Muscle of leg (tissue), 11 donors: ENCODE data around the gene SLC35A2. TPM values are rescaled to one million over a fixed set of nuclear protein-coding genes. Genes with fewer than 3 reads are reported as not detected.
"Not testable (repeated sequence)": the region's sequence is repeated elsewhere in the genome, so short reads cannot be mapped to it uniquely, and the experiment has no call there.

ENCODE experiments used
- DNase-seq: peaks from one replicate; pipeline ENCODE4 v3.0.0; 2013
- H3K27ac ChIP-seq: one replicate; pipeline ENCODE4 v1.5.1; 2013; ENCODE audit warnings: mild to moderate bottlenecking, low read length, control low read depth
- H3K27me3 ChIP-seq: one replicate; pipeline ENCODE4 v1.6.1; 2013; ENCODE audit warnings: low read length; ENCODE audit not compliant: control insufficient read depth, insufficient read depth
- H3K36me3 ChIP-seq: one replicate; pipeline ENCODE4 v1.6.1; 2013; ENCODE audit warnings: low read length; ENCODE audit not compliant: control insufficient read depth, insufficient read depth
- H3K4me1 ChIP-seq: one replicate; pipeline ENCODE4 v1.6.1; 2013; ENCODE audit warnings: low read length; ENCODE audit not compliant: control insufficient read depth, insufficient read depth
- H3K4me3 ChIP-seq: one replicate; pipeline ENCODE4 v1.5.1; 2013; ENCODE audit warnings: low read length, control low read depth
- H3K9me3 ChIP-seq: replicated peaks from 2 replicates; pipeline ENCODE4 v1.6.1; 2013; ENCODE audit warnings: low read depth, low read length; ENCODE audit not compliant: control insufficient read depth
- WGBS: methylation state at CpG from one replicate; pipeline ENCODE4 v1.1.5; 2013; ENCODE audit warnings: missing lambda C conversion rate; ENCODE audit not compliant: insufficient coverage; 5-methylcytosine and 5-hydroxymethylcytosine counted together
- polyA plus RNA-seq, 8 donors: library from polyadenylated mRNA; unstranded; fragments of 120-200 nt; gene quantifications; one replicate each; pipeline versions ENCODE4 v1.2.1 to v1.2.3, GENCODE V29; 2013; ENCODE audit warnings: inconsistent platforms in 1 of 8, low replicate concordance in 1 of 8; ENCODE audit not compliant: insufficient read length in 8 of 8, insufficient read depth in 1 of 8
- total RNA-seq: library from RNA; stranded (reverse); fragments of 120-200 nt; gene quantifications from one replicate; pipeline ENCODE4 v1.2.4, GENCODE V29; 2013

The SLC35A2 gene
- total and polyA plus RNA-seq, 9 donors = 7.7 to 22.1 (median 16.4) TPM

GRCh38 chrX:48854121-48854804 lies 57.2 kb downstream of the SLC35A2 start:
- H3K36me3 ChIP-seq, H3K27ac ChIP-seq, DNase-seq, H3K9me3 ChIP-seq, H3K27me3 ChIP-seq, H3K4me3 ChIP-seq, H3K4me1 ChIP-seq: not testable (repeated sequence)
- WGBS = 92% methylated on average over 7 of the region's 12 CpGs

- H3K4me1 ChIP-seq, DNase-seq, H3K9me3 ChIP-seq, H3K27me3 ChIP-seq, H3K27ac ChIP-seq, H3K4me3 ChIP-seq, H3K36me3 ChIP-seq: not testable (repeated sequence)
Observed at GRCh38 chrX:48853494-48853893, 58.0 kb downstream of the SLC35A2 start.

Other genes starting within 250 kb of the SLC35A2 start
- gene WAS, start 227.8 kb downstream of the SLC35A2 start, total RNA-seq = 2.1 TPM
- gene WAS, start 227.8 kb downstream of the SLC35A2 start, polyA plus RNA-seq = 1 to 10 TPM; 3.3 to 5.9 (median 4.1) TPM
- 3.1 TPM for gene SUV39H1, start 214.9 kb downstream of the SLC35A2 start, total RNA-seq
- 1 to 10 TPM; 4.0 to 5.6 (median 4.7) TPM for gene SUV39H1, start 214.9 kb downstream of the SLC35A2 start, polyA plus RNA-seq
- gene GLOD5, start 149.9 kb downstream of the SLC35A2 start, total RNA-seq = not detected
- under 1 TPM in 1 of 8 donors, not detected in 7; 0.50 TPM for gene GLOD5, start 149.9 kb downstream of the SLC35A2 start, polyA plus RNA-seq
- 0.22 TPM for gene GATA1, start 125.1 kb downstream of the SLC35A2 start, total RNA-seq
- gene GATA1, start 125.1 kb downstream of the SLC35A2 start, polyA plus RNA-seq = under 1 TPM; 0.30 to 0.98 (median 0.61) TPM
- gene HDAC6, start 109.6 kb downstream of the SLC35A2 start, total RNA-seq = 78.6 TPM
- gene HDAC6, start 109.6 kb downstream of the SLC35A2 start, polyA plus RNA-seq = 100 to 1,000 TPM in 3 of 8 donors, 10 to 100 TPM in 5; 73.8 to 112 (median 91.6) TPM
- gene ERAS, start 85.1 kb downstream of the SLC35A2 start, total RNA-seq = not detected
- gene ERAS, start 85.1 kb downstream of the SLC35A2 start, polyA plus RNA-seq = under 1 TPM in 1 of 8 donors, not detected in 7; 0.10 TPM
- not detected for gene PCSK1N, start 76.0 kb downstream of the SLC35A2 start, total RNA-seq
- gene PCSK1N, start 76.0 kb downstream of the SLC35A2 start, polyA plus RNA-seq = 1 to 10 TPM in 2 of 8 donors, under 1 TPM in 4, not detected in 2; 0.15 to 5.4 (median 0.26) TPM
- gene TIMM17B, start 13.9 kb downstream of the SLC35A2 start, total RNA-seq = 33.7 TPM
- gene TIMM17B, start 13.9 kb downstream of the SLC35A2 start, polyA plus RNA-seq = 10 to 100 TPM; 29.0 to 44.4 (median 35.4) TPM
- 54.4 TPM for gene PQBP1, start 13.7 kb downstream of the SLC35A2 start, total RNA-seq
- gene PQBP1, start 13.7 kb downstream of the SLC35A2 start, polyA plus RNA-seq = 10 to 100 TPM; 64.2 to 76.6 (median 70.3) TPM
- gene PIM2, start 7.4 kb upstream of the SLC35A2 start, total RNA-seq = 1.7 TPM
- gene PIM2, start 7.4 kb upstream of the SLC35A2 start, polyA plus RNA-seq = 1 to 10 TPM in 7 of 8 donors, under 1 TPM in 1; 0.92 to 2.3 (median 1.7) TPM
- gene OTUD5, start 46.0 kb upstream of the SLC35A2 start, total RNA-seq = 18.9 TPM
- 10 to 100 TPM; 37.5 to 45.2 (median 38.4) TPM for gene OTUD5, start 46.0 kb upstream of the SLC35A2 start, polyA plus RNA-seq
- gene KCND1, start 60.2 kb upstream of the SLC35A2 start, total RNA-seq = 0.66 TPM
- gene KCND1, start 60.2 kb upstream of the SLC35A2 start, polyA plus RNA-seq = 1 to 10 TPM in 4 of 8 donors, under 1 TPM in 4; 0.72 to 1.7 (median 1.0) TPM
- gene GRIPAP1, start 90.6 kb upstream of the SLC35A2 start, total RNA-seq = 9.9 TPM
- 10 to 100 TPM; 18.0 to 26.0 (median 22.3) TPM for gene GRIPAP1, start 90.6 kb upstream of the SLC35A2 start, polyA plus RNA-seq
- gene TFE3, start 131.7 kb upstream of the SLC35A2 start, total RNA-seq = 10.8 TPM
- gene TFE3, start 131.7 kb upstream of the SLC35A2 start, polyA plus RNA-seq = 10 to 100 TPM; 20.5 to 27.3 (median 21.4) TPM
- gene CCDC120, start 147.4 kb upstream of the SLC35A2 start, total RNA-seq = 0.98 TPM
- gene CCDC120, start 147.4 kb upstream of the SLC35A2 start, polyA plus RNA-seq = 1 to 10 TPM; 3.3 to 6.0 (median 4.1) TPM
- gene PRAF2, start 162.4 kb upstream of the SLC35A2 start, total RNA-seq = 4.2 TPM
- gene PRAF2, start 162.4 kb upstream of the SLC35A2 start, polyA plus RNA-seq = 10 to 100 TPM; 19.3 to 29.8 (median 23.0) TPM
- gene WDR45, start 168.2 kb upstream of the SLC35A2 start, total RNA-seq = 25.5 TPM
- 10 to 100 TPM; 34.1 to 39.1 (median 36.6) TPM for gene WDR45, start 168.2 kb upstream of the SLC35A2 start, polyA plus RNA-seq
- 20.7 TPM for gene GPKOW, start 212.1 kb upstream of the SLC35A2 start, total RNA-seq
- 10 to 100 TPM; 18.3 to 19.6 (median 19.0) TPM for gene GPKOW, start 212.1 kb upstream of the SLC35A2 start, polyA plus RNA-seq